PC-9 (cell line): Measurements from ENCODE around the gene NCOA5. TPM values are rescaled to one million over a fixed set of nuclear protein-coding genes. Genes with fewer than 3 reads are reported as not detected.

Source experiments
- BruUV-seq: library from RNA; stranded (reverse); fragments of 400-500 nt; replicated peaks from 2 replicates; lab custom pipeline; 2021; lab: Mats Ljungman, UMichigan
- CTCF ChIA-PET: fragments of 300-600 bp; sonication (Branson Sonifier 250); formaldehyde crosslinking; loops from one replicate; lab custom pipeline; 2022; ENCODE audit warnings: antibody characterized with exemption; lab: Charles Lee
- POLR2A ChIA-PET: fragments of 300-600 bp; sonication (Branson Sonifier 250); formaldehyde crosslinking; loops from one replicate; lab custom pipeline; 2022; ENCODE audit warnings: antibody characterized with exemption; ENCODE audit not compliant: unreplicated experiment; lab: Charles Lee
- DNase-seq, 2 experiments: peaks; one replicate each; pipeline versions ENCODE4 v3.0.0 to v3.0.0-alpha.2; 2015 to 2022; ENCODE audit warnings: mixed read lengths in 1 of 2
- H2AFZ ChIP-seq: fragments of 200-600 bp; sonication (generic); 2 replicates; pipeline ENCODE4 v1.8.1; 2017; ENCODE audit warnings: antibody characterized with exemption
- H3F3A ChIP-seq: fragments of 200-600 bp; sonication (generic); 2 replicates; pipeline ENCODE4 v1.8.1; 2017; ENCODE audit warnings: antibody characterized with exemption, mild to moderate bottlenecking, low read depth; ENCODE audit not compliant: insufficient read depth
- H3K27ac ChIP-seq: fragments of 200-600 bp; sonication (generic); 2 replicates; pipeline ENCODE4 v1.6.1; 2016; ENCODE audit warnings: mixed run types
- H3K27me3 ChIP-seq: fragments of 200-600 bp; sonication (generic); 2 replicates; pipeline ENCODE4 v1.6.1; 2016; ENCODE audit warnings: low read depth, mixed run types; ENCODE audit not compliant: insufficient read depth
- H3K36me3 ChIP-seq: fragments of 200-600 bp; sonication (generic); 2 replicates; pipeline ENCODE4 v1.6.1; 2016; ENCODE audit warnings: low read depth, mixed run types
- H3K4me1 ChIP-seq: fragments of 200-600 bp; sonication (generic); replicated peaks from 2 replicates; pipeline ENCODE4 v1.6.1; 2016; ENCODE audit warnings: mixed run types; ENCODE audit not compliant: insufficient read depth
- H3K4me2 ChIP-seq: fragments of 200-600 bp; sonication (generic); 2 replicates; pipeline ENCODE4 v1.6.1; 2017; ENCODE audit warnings: mixed run types
- H3K4me3 ChIP-seq: fragments of 200-600 bp; sonication (generic); 2 replicates; pipeline ENCODE4 v1.6.1; 2016; ENCODE audit warnings: mixed run types
- H3K79me2 ChIP-seq: fragments of 200-600 bp; sonication (generic); 2 replicates; pipeline ENCODE4 v1.6.1; 2017; ENCODE audit warnings: low read depth, mixed run types
- H3K9me2 ChIP-seq: fragments of 200-600 bp; sonication (generic); 2 replicates; pipeline ENCODE4 v1.8.1; 2017; ENCODE audit warnings: mild to moderate bottlenecking; ENCODE audit not compliant: insufficient read depth
- H3K9me3 ChIP-seq: fragments of 200-600 bp; sonication (generic); 2 replicates; pipeline ENCODE4 v1.8.1; 2016; ENCODE audit warnings: low read depth; ENCODE audit not compliant: insufficient read depth
- H4K20me1 ChIP-seq: fragments of 200-600 bp; sonication (generic); 2 replicates; pipeline ENCODE4 v1.8.1; 2017; ENCODE audit not compliant: insufficient read depth
- EZH2 ChIP-seq: fragments of 200-600 bp; sonication (generic); IDR thresholded peaks from 2 replicates; pipeline ENCODE4 v1.8.0; 2017; ENCODE audit warnings: antibody characterized with exemption, low read depth
- intact Hi-C: fragments of 100-400 bp; cut with micrococcal nuclease; formaldehyde crosslinking; loops from one replicate; pipeline ENCODE4 v1.10.0; 2022; ENCODE audit not compliant: unreplicated experiment
- total RNA-seq: library from RNA; stranded (reverse); gene quantifications from 2 replicates; pipeline ENCODE4 v1.2.3, GENCODE V29; 2021
- TF ChIP-seq, protein P1 (sequence below): fragments of 200-600 bp; sonication (generic); conservative IDR thresholded peaks from 2 replicates; pipeline ENCODE4 v1.6.1; 2017; ENCODE audit warnings: mixed run types, antibody characterized with exemption, mild to moderate bottlenecking, moderate library complexity

The NCOA5 gene
- total RNA-seq, 1 experiment from 2014 or later = 28.1 TPM

DNA sequence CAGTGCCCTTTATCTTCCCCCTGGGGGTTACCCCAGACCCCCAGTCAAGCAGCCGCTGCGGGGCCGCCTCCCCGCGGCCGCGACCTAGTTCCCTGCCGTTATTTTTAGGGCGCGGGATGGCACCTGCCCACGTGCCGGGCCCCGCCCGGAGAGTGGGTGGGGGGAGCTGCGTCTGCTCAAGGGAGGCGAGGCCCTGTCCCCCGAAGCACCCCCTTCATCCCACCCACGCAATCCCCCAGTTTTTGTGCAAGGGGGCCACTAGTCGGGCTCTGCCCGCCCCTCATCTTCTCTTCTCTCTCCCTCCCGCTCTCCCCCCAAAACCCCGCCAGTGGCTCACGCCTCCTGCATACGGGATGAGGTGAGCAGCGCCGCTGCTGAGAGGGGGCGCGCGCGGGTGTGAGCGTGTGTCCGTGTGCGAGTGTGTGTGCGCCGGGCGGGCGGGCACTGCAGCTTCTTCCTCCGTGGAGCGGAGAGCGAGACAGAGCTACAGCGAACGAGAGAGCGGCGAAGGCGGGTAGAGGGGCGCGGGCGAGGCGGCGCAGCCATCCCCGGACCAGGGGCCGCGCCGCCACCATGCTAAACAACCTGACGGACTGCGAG lies 60.9 kb downstream of the NCOA5 start, which contains the start of gene SLC12A5:
Gene SLC12A5 (plus strand): TSS at position 444 of the 600 bp plus-strand sequence. CDS start 130 bp downstream, at position 574.
- intact Hi-C loops = no loop called here
- Histone ChIP-seq H3K4me2 (no peak within 1 kb of the TSS), H3K9me2 (no peaks in the 10 kb centered on the region), H3K79me2 (no peaks in the 10 kb centered on the region), H3K4me3 (no peak within 1 kb of the TSS), H4K20me1 (peaks cover 24% of the 10 kb centered on the region), H3K9me3 (no peaks in the 10 kb centered on the region), H3K27ac (no peak within 1 kb of the TSS), H3K36me3 (no peaks in the 10 kb centered on the region), H3F3A (no peaks in the 10 kb centered on the region), H2AFZ (no peak within 1 kb of the TSS), H3K27me3 (peaks cover 35% of the 10 kb centered on the region), H3K4me1 (no peaks in the 10 kb centered on the region)
- BruUV-seq = no TSS peak
- CTCF ChIA-PET = no interaction called here
- TF ChIP-seq EZH2 = no peak
- TF ChIP-seq, protein P1, sequence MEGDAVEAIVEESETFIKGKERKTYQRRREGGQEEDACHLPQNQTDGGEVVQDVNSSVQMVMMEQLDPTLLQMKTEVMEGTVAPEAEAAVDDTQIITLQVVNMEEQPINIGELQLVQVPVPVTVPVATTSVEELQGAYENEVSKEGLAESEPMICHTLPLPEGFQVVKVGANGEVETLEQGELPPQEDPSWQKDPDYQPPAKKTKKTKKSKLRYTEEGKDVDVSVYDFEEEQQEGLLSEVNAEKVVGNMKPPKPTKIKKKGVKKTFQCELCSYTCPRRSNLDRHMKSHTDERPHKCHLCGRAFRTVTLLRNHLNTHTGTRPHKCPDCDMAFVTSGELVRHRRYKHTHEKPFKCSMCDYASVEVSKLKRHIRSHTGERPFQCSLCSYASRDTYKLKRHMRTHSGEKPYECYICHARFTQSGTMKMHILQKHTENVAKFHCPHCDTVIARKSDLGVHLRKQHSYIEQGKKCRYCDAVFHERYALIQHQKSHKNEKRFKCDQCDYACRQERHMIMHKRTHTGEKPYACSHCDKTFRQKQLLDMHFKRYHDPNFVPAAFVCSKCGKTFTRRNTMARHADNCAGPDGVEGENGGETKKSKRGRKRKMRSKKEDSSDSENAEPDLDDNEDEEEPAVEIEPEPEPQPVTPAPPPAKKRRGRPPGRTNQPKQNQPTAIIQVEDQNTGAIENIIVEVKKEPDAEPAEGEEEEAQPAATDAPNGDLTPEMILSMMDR = no peak
- POLR2A ChIA-PET = no interaction called here
- no peak for DNase-seq

DNA sequence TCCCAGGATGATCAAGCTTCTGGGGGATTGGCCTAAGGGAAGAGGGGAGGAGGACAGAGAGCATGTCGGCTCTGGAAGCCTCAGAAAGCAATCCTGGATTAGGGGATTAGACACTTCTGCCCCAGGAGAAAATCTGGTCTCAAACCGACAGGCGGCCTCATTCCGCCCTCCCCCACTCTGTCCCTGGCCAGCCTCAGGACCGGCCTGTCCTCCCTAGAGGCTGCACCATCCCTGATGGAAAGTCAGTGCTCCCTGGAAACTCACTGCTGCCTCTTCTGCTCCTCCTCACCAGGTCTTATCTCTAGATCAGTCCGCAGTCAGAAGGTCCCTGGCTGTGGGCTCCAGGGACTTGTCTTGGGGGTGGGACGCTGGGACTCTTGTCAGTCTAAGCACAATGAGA lies 61.7 kb downstream of the NCOA5 start:
- Histone ChIP-seq H3K27ac (no peak overlapping the region), H3K9me2 (no peaks in the 10 kb centered on the region), H3K36me3 (no peaks in the 10 kb centered on the region), H3K79me2 (no peaks in the 10 kb centered on the region), H2AFZ (no peak overlapping the region), H3K27me3 (peaks cover 27% of the 10 kb centered on the region), H3K4me1 (no peaks in the 10 kb centered on the region), H3K9me3 (no peaks in the 10 kb centered on the region), H4K20me1 (peaks cover 24% of the 10 kb centered on the region), H3K4me3 (no peak overlapping the region), H3F3A (no peaks in the 10 kb centered on the region), H3K4me2 (no peak overlapping the region)
- DNase-seq = no peak
- POLR2A ChIA-PET = no interaction called here
- BruUV-seq = no TSS peak
- CTCF ChIA-PET = interaction anchor here (0.6 kb wide), 1 partner anchor 120 kb away, joined by 18 read pairs; no protein-coding TSS in a partner anchor
- intact Hi-C loops = no loop called here
- no peak for TF ChIP-seq EZH2
- TF ChIP-seq, protein P1 = no peak

DNA sequence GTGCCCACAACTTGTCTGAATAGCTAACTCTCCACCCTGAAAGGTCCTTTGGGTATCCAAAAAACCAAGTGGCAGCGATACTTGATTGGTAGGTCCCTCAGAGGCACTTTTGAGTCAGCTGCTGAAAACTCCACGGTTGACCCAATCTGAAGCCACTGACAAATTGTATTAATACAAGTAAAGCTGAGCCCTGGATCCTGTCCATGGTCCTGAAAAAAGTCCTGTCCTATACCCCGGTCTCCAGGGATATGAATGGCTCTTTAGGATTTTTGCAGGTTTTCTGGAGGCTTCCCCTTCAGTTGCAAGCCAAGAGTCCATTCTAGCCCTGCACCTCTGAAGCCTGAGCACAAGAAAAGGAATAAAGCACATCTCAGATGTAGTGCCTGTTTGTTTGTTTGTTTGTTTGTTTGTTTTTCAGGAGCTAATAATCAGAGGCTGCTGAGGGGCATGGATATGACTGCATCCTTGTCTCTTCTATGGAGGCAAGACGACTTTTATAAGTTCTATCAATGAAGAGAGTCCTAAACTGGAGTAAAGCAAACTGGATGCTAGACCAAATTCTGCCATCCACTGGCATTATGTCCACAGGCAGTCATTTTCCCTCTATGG lies 62.4 kb downstream of the NCOA5 start:
- Histone ChIP-seq H4K20me1 (peaks cover 24% of the 10 kb centered on the region), H3K27ac (no peak overlapping the region), H3K4me1 (no peaks in the 10 kb centered on the region), H3K27me3 (peaks cover 20% of the 10 kb centered on the region), H3K79me2 (no peaks in the 10 kb centered on the region), H3K36me3 (no peaks in the 10 kb centered on the region), H3K4me3 (no peak overlapping the region), H3K9me3 (no peaks in the 10 kb centered on the region), H2AFZ (no peak overlapping the region), H3F3A (no peaks in the 10 kb centered on the region; the same call in 1 of the 2 replicates), H3K4me2 (no peak overlapping the region), H3K9me2 (no peaks in the 10 kb centered on the region)
- intact Hi-C loops = no loop called here
- no TSS peak for BruUV-seq
- ChIA-PET POLR2A (no interaction called here), CTCF (no interaction called here)
- TF ChIP-seq, protein P1 = no peak
- TF ChIP-seq EZH2 = no peak
- peak; percentile 37 to 56 for DNase-seq
